ENCODE measurements around the gene ZNF319.

ZNF319 gene

DNA sequence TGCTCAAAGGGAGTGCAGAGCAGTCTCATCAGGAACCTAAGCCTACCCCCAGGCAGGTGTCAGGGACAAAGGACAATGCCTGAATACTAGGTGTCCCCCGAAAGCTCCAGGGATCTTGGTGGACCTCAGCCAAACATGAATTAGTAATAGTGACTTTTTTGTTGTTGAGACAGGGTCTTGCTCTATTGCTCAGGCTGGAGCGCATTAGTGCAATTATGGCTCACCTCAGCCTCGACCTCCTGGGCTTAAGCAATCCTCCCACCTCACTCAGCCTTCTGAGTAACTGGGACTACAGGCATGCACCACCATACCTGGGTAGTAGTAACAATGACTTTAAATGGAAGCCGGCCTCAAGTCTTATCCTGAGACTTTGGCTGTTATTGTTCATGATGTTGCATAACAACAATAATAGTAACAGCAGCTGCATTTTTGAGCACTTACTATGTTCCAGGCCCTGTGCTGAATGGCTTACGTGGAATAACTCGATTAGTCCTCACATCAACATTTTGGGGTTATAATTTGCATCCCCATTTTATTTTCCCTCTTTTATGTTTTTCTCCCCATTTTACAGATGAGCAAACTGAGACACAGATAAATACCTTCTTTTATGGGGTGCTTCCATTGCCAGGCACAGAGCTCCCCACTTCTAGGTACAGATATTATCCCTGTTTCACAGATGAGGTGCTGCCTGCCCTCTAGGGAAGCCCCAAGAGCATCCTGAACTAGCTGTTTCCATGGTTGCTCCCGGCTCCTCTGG lies 49.1 kb downstream of the ZNF319 start:
- no peak for DNase-seq

- no peak for DNase-seq
Measured at GRCh38 chr16:57950382-57950781, 50.1 kb downstream of the ZNF319 start.

DNA sequence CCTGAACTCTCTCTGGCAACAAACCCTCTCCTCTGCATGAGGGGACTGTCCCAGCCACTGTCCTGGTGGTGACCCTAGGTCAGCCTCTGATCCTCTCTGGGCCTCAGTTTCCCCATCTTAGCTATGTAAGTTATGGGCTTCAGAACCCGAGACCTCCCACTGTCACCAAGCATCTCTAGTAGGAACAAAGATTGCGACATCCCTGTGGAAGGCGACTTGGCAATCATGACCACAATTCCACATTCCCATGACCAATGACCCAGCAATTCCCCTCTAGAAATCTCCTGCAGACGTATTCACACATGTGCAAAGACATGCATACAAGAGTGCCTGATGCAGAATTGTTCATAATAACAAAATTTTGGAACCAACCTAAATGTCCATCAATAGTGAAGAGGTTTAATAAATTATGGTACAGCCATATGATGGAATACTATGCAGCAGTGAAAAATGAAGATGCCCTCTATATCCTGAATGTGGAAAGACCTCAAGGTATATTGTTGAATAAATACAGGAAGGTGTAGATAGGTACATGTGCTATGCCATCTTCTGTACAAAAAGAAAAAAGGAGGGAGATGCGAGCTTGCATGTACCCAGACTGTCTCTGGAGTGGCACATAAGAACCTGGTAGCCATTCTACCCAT lies 50.8 kb downstream of the ZNF319 start:
- DNase-seq: no peak

- DNase-seq: no peak
Measured at GRCh38 chr16:57949013-57949412, 51.5 kb downstream of the ZNF319 start.

- DNase-seq: no peak
Measured at GRCh38 chr16:57948027-57948426, 52.4 kb downstream of the ZNF319 start.

DNA sequence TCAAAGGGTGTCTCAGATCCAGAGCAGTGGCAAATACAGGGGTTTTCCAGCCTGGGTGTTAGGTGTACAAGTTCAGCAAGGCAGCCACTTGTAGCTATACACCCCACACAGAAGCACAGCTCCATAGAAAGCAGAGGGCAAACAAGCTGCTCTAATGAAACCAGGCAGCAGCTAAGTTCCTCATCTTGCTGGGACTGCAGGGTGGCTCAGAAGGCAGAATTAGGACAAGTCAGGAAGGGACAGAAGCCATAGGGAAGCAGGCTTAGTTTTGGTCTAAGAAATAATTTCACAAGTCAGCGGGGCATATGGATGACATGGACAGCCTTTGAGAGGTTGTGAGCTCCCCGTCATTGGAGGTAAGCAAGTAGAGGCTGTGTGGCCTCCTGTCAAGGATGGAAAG lies 53.2 kb downstream of the ZNF319 start:
- DNase-seq: no peak

GRCh38 chr16:57946181-57946801 lies 54.2 kb downstream of the ZNF319 start:
- DNase-seq: peak; percentile 88

GRCh38 chr16:57945740-57946138 lies 54.7 kb downstream of the ZNF319 start:
- DNase-seq: no peak

DNA sequence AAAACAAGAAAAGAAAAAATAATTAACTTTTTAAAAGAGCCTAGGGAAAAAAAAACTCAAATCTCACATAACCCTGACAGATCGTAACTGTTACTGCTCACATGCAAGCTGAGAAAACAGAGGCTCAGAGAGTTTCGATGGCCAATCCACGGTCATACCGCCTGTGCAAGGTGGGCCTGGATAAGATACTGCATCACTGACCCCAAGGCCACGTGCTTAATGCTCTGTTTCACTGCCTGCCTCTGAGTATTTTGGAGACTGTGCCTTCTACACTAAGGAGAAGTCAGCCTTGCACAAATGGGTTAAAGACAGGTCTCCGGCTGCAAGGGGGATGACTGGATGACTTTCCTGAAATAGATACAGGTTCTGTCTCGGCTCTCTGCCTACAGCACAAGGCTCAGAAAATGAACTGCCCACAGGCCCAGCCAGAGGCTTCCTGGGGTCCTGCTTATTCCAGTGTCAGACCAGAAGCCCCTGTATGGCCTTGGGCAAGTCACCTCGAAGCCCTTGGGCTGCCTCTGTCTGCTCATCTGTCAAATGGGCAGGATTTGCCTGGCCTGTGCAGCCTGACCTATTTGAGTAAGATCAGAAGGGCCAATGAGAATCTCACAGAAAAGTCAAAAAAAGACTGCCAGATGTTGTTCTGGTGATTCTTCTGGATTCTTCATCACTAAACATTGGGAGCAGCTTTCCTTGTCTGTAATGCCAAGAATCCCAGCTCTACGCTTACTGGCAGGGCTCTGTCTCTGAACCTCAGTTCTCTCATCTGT lies 55.3 kb downstream of the ZNF319 start:
- DNase-seq: no peak
